Endothelial cell of umbilical vein (primary cell): ENCODE measurements around the gene RMC1. TPM values are rescaled to one million over a fixed set of nuclear protein-coding genes. Genes with fewer than 3 reads are reported as not detected.
"Not testable (repeated sequence)": the region's sequence is repeated elsewhere in the genome, so short reads cannot be mapped to it uniquely, and the experiment has no call there.

Experiments used
- BruUV-seq: library from RNA; stranded (reverse); fragments of 400-500 nt; replicated peaks from 2 replicates; lab custom pipeline; 2021; lab: Mats Ljungman, UMichigan
- CTCF ChIA-PET: fragments of 300-600, 350-600 bp; sonication (Branson Sonifier 250); formaldehyde crosslinking; loops from one replicate; lab custom pipeline; 2021; ENCODE audit warnings: antibody characterized with exemption, inconsistent platforms; lab: Charles Lee
- POLR2A ChIA-PET: fragments of 300-600, 350-600 bp; sonication (Branson Sonifier 250); formaldehyde crosslinking; loops from one replicate; lab custom pipeline; 2021; ENCODE audit warnings: antibody characterized with exemption, inconsistent platforms; lab: Charles Lee
- DNase-seq: peaks from one replicate; pipeline ENCODE4 v3.0.0-alpha.2; 2011; ENCODE audit warnings: low read depth, low spot score
- FAIRE-seq: peaks from 2 replicates; lab custom pipeline; 2011; peaks lifted over from hg19 to GRCh38; lab: Jason Lieb, UNC
- H2AFZ ChIP-seq: 2 replicates; pipeline ENCODE4 v1.6.0; 2012; ENCODE audit warnings: low read depth, low read length, control low read depth, inconsistent platforms
- H3K27ac ChIP-seq: 2 replicates; pipeline ENCODE4 v1.5.1; 2011; ENCODE audit warnings: low read depth, mild to moderate bottlenecking, control low read depth, low read length, moderate library complexity; ENCODE audit not compliant: insufficient read depth
- H3K27me3 ChIP-seq, 2 experiments: 2 replicates each; pipeline versions ENCODE4 v1.6.0 to v1.6.1; 2011; ENCODE audit warnings: low read length in 2 of 2, mixed read lengths in 1 of 2; ENCODE audit not compliant: control insufficient read depth in 2 of 2, insufficient read depth in 2 of 2
- H3K36me3 ChIP-seq, 2 experiments: 2 replicates in 1 of 2; 3 replicates in 1 of 2; pipeline ENCODE4 v1.5.1; 2011; ENCODE audit warnings: low read length in 2 of 2, mild to moderate bottlenecking in 1 of 2, moderate library complexity in 1 of 2; ENCODE audit not compliant: control insufficient read depth in 2 of 2, insufficient read depth in 2 of 2; ENCODE audit errors: extremely low read depth in 1 of 2
- H3K4me1 ChIP-seq: 3 replicates; pipeline ENCODE4 v1.5.1; 2011; ENCODE audit warnings: mild to moderate bottlenecking, low read length; ENCODE audit not compliant: control insufficient read depth, insufficient read depth; ENCODE audit errors: extremely low read depth
- H3K4me2 ChIP-seq: 2 replicates; pipeline ENCODE4 v1.6.1; 2011; ENCODE audit warnings: low read length, control low read depth, mixed read lengths; ENCODE audit not compliant: insufficient read depth
- H3K4me3 ChIP-seq, 3 experiments: fragments of 200-600 bp in 1 of 3; sonication (generic), shearing (Covaris generic) in 1 of 3; replicated peaks in 1 of 3; 2 replicates each; pipeline ENCODE4 v1.5.1; 2011 to 2016; ENCODE audit warnings: control low read depth in 3 of 3, low read length in 3 of 3, mild to moderate bottlenecking in 2 of 3, inconsistent platforms in 1 of 3, low read depth in 1 of 3, moderate library complexity in 1 of 3; ENCODE audit not compliant: insufficient read depth in 1 of 3
- H3K79me2 ChIP-seq: 2 replicates; pipeline ENCODE4 v1.6.0; 2012; ENCODE audit warnings: low read length, inconsistent platforms; ENCODE audit not compliant: control insufficient read depth, insufficient read depth
- H3K9ac ChIP-seq: replicated peaks from 2 replicates; pipeline ENCODE3; 2011; ENCODE audit warnings: low read length, control low read depth; ENCODE audit not compliant: insufficient read depth; ENCODE audit errors: extremely low read depth
- H3K9me1 ChIP-seq: replicated peaks from 3 replicates; pipeline ENCODE4 v1.6.0; 2011; ENCODE audit warnings: mild to moderate bottlenecking, low read length; ENCODE audit not compliant: control insufficient read depth, insufficient read depth; ENCODE audit errors: extremely low read depth
- H3K9me3 ChIP-seq: replicated peaks from 2 replicates; pipeline ENCODE4 v1.5.1; 2012; ENCODE audit warnings: low read length, inconsistent platforms; ENCODE audit not compliant: control insufficient read depth, insufficient read depth
- H4K20me1 ChIP-seq: replicated peaks from 2 replicates; pipeline ENCODE3; 2011; ENCODE audit warnings: mild to moderate bottlenecking, low read length; ENCODE audit not compliant: control insufficient read depth, insufficient read depth; ENCODE audit errors: extremely low read depth
- CTCF ChIP-seq, 2 donors: IDR thresholded peaks; 1 replicate in 1 of 2; 2 replicates in 1 of 2; pipeline ENCODE4 v1.5.1; 2011; ENCODE audit warnings: low read length in 2 of 2, mild to moderate bottlenecking in 2 of 2, moderate library complexity in 2 of 2, control low read depth in 1 of 2, inconsistent platforms in 1 of 2, low read depth in 1 of 2; ENCODE audit not compliant: insufficient read depth in 1 of 2; ENCODE audit errors: extremely low read depth in 1 of 2
- FOS ChIP-seq: IDR thresholded peaks from 2 replicates; pipeline ENCODE4 v1.6.1; 2011; ENCODE audit warnings: mild to moderate bottlenecking, low read length, moderate library complexity, borderline replicate concordance; ENCODE audit not compliant: insufficient read depth
- GATA2 ChIP-seq: IDR thresholded peaks from 2 replicates; pipeline ENCODE4 v1.7.0; 2011; ENCODE audit warnings: low read depth, mild to moderate bottlenecking, moderate library complexity, mixed read lengths, low read length; ENCODE audit not compliant: insufficient read length, insufficient read depth
- JUN ChIP-seq: IDR thresholded peaks from 2 replicates; pipeline ENCODE4 v1.6.1; 2011; ENCODE audit warnings: borderline replicate concordance, low read depth; ENCODE audit not compliant: insufficient read length, insufficient read depth
- POLR2AphosphoS5 ChIP-seq: IDR thresholded peaks from 2 replicates; pipeline ENCODE4 v1.6.1; 2012; ENCODE audit warnings: low read depth, mild to moderate bottlenecking, control low read depth, low read length, moderate library complexity; ENCODE audit not compliant: insufficient read depth
- dilution Hi-C: fragments of 300-500 bp; cut with MboI; formaldehyde crosslinking; loops from one replicate; pipeline ENCODE4 v1.15.0; 2019; ENCODE audit warnings: low sequenced_read_pairs; ENCODE audit not compliant: extremely low pct_ligation_motif_present
- intact Hi-C: fragments of 100-400 bp; cut with micrococcal nuclease; formaldehyde crosslinking; loops from one replicate; pipeline ENCODE4 v1.10.0; 2022
- polyA plus RNA-seq, 4 experiments: library from polyadenylated mRNA; depleted of rRNA in 3 of 4; stranded (reverse) in 3 of 4; unstranded in 1 of 4; fragments of >200 nt; gene quantifications; 2 replicates each; pipeline versions ENCODE4 v1.2.1 to v1.2.3, GENCODE V29; 2011 to 2012; ENCODE audit warnings: missing spikeins in 1 of 4
- total RNA-seq: library from RNA; stranded (reverse); gene quantifications from 2 replicates; pipeline ENCODE4 v1.2.3, GENCODE V29; 2021

The RMC1 gene
- total and polyA plus RNA-seq, 2 donors (not counting 3 experiments of a cell fraction or from before 2014, with no cell fraction given), result 26.2 to 29.7 TPM

GRCh38 chr18:23487738-23488570 lies 15.4 kb upstream of the RMC1 start:
- H3K4me2 ChIP-seq, result peak overlapping the region; percentile 89
- peak overlapping the region; percentile 55 for H2AFZ ChIP-seq
- peak; percentile 87 for FAIRE-seq

GRCh38 chr18:23489586-23489985 lies 13.7 kb upstream of the RMC1 start:
- H3K27me3 ChIP-seq, intact Hi-C loops, H3K27ac ChIP-seq, dilution Hi-C loops, H3K79me2 ChIP-seq, BruUV-seq, DNase-seq, H3K4me2 ChIP-seq, H2AFZ ChIP-seq, H3K9ac ChIP-seq, H3K36me3 ChIP-seq, H3K9me3 ChIP-seq, POLR2A ChIA-PET, H3K4me3 ChIP-seq, CTCF ChIA-PET, FAIRE-seq, H3K9me1 ChIP-seq, H4K20me1 ChIP-seq: not testable (repeated sequence)
- H3K4me1 ChIP-seq, result peaks cover 22% of the 10 kb centered on the region

More at GRCh38 chr18:23487738-23488570, 15.4 kb upstream of the RMC1 start:
- Histone ChIP-seq H3K79me2 (no peaks in the 10 kb centered on the region), H3K9ac (peak overlapping the region; percentile 53), H3K27me3 (no peaks in the 10 kb centered on the region), H3K27ac (peak overlapping the region; percentile 68), H4K20me1 (no peaks in the 10 kb centered on the region), H3K4me3 (peak overlapping the region; percentile 3 to 27 (median 14)), H3K9me3 (no peaks in the 10 kb centered on the region), H3K4me1 (peaks cover 30% of the 10 kb centered on the region), H3K36me3 (no peaks in the 10 kb centered on the region), H3K9me1 (no peaks in the 10 kb centered on the region)
- ChIA-PET POLR2A (no interaction called here), CTCF (interaction anchor here (1.0 to 3.8 kb wide), 9 partner anchors 9 to 505 kb away, joined by 3 to 71 read pairs (median 5); partner anchors contain the start of gene RMC1)
- peak; percentile 26 for TF ChIP-seq JUN
- TF ChIP-seq POLR2AphosphoS5, result peak; percentile 25
- TF ChIP-seq CTCF (IDR thresholded peaks at IDR 0.05; ENCODE audit: extremely low read depth in 1 of 2, insufficient read depth in 1 of 2, low read depth in 1 of 2, low read length in 2 of 2), result no peak
- peak; percentile 50 for TF ChIP-seq FOS
- peak; percentile 66 for TF ChIP-seq GATA2
- peak; percentile 91 for DNase-seq
- no TSS peak for BruUV-seq
- dilution Hi-C loops (no loop called here), intact Hi-C loops (no loop called here)
